Activated CD4-positive, alpha-beta T cell treated with anti-CD3 and anti-CD28 coated beads, Interleukin-10, Interleukin-2, amounts not matched to agents 100 ng/mL and 50 ng/mL, durations not matched to agents 16 hours and 8 hours (primary cell): ENCODE results near the gene ANKRD42.
"Not testable (repeated sequence)": the region's sequence is repeated elsewhere in the genome, so short reads cannot be mapped to it uniquely, and the experiment has no call there.

ENCODE experiments used
- DNase-seq: peaks from one replicate; pipeline ENCODE4 v3.0.0-alpha.2; 2020

Gene ANKRD42

GRCh38 chr11:83174008-83174407 lies 19.5 kb upstream of the ANKRD42 start:
- no peak for DNase-seq

DNA sequence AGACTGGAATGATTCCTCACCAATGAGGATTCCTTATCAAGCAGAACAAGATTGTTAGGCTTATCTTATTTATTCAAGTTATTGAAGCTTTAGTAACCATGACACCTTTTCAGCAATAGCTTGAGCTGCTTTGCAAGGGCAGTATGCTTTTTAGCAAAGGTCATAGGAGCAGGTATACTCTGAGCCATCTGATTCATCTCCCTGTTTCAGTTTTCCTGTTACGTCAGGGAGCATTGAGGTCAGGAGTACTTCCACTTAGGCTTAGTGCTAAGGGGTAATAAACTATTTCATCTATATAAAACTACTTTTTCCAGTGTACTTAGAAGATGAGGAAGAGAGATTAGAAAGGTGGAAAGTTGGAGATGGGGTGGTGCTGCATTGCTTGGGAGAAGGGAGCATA lies 17.7 kb upstream of the ANKRD42 start:
- no peak for DNase-seq

DNA sequence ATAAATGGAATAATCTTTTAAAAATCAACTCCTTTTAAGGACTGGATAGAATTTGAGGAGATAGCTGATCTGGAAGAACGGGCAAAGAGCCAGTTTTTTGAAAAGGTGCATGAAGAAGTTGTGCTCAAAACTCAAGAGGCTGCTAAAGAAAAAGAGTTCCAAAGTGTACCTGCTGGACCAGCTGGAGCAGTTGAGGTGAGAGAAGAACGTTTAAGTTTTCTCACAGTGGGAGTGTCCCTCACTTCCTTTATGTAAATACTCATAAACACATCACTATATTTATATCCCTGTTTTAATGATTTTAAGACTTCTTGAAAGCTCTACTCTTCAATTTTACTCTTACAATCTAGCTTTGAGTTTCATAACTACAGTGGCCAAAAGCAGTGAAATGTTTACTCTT lies 11.7 kb upstream of the ANKRD42 start:
- no peak for DNase-seq

DNA sequence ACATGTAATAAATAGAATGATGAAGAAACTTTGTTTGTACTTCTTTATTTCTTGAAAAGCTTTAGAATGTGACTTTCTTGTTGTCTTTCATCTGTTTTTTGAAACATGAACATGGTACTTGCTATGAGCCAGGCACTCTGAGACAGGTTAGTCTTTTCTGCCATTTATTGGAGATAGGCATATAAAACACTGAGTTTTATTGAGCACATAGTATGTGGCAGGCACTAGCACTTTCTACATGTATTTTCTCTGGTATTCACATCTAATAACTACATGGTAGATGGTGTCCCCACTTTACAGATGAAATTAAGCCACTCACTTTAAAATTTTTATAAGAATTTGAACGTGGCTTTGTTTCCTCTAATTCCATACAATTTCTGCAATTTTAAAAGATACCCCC lies 7.7 kb upstream of the ANKRD42 start:
- DNase-seq = no peak

GRCh38 chr11:83187465-83187864 lies 6.0 kb upstream of the ANKRD42 start:
- no peak for DNase-seq

- DNase-seq = no peak
These were observed 2.0 kb upstream of the ANKRD42 start for GRCh38 chr11:83191491-83191890.

- no peak for DNase-seq
These were observed 1.5 kb upstream of the ANKRD42 start for GRCh38 chr11:83191986-83192385.

GRCh38 chr11:83192606-83193245 lies 786 bp upstream of the ANKRD42 start:
- DNase-seq = no peak

GRCh38 chr11:83194281-83195142 lies 1.0 kb downstream of the ANKRD42 start:
- peak; percentile 68 for DNase-seq

- DNase-seq = no peak
These were observed 1.6 kb downstream of the ANKRD42 start for GRCh38 chr11:83195143-83195466.

GRCh38 chr11:83195649-83196048 lies 2.1 kb downstream of the ANKRD42 start:
- no peak for DNase-seq

- no peak for DNase-seq
These were observed 6.5 kb downstream of the ANKRD42 start for GRCh38 chr11:83200035-83200434.

GRCh38 chr11:83205608-83206185 lies 12.2 kb downstream of the ANKRD42 start:
- no peak for DNase-seq

GRCh38 chr11:83206221-83206620 lies 12.7 kb downstream of the ANKRD42 start:
- DNase-seq = no peak

- DNase-seq = not testable (repeated sequence)
These were observed 13.4 kb downstream of the ANKRD42 start for GRCh38 chr11:83206771-83207382.

- DNase-seq = no peak
These were observed 25.6 kb downstream of the ANKRD42 start for GRCh38 chr11:83219095-83219494.

DNA sequence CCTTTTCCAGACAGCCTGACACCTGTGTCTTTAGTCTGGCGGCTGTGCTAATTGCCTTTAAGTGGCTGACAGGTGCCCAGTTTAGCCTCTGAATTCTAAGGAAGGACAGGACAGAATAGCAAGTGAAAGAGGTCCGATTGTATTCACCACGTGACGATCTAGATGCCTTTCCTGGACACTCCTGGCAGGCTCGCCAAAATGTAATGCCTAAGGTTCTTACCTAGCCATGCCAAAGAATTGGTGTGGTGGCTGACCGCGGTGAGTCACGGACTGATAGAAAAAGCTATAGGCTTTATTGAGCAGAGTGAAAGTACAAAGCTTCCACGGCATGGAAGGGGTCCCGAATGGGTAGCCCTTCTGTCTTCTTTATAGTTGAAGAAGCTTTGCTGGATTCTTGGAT lies 26.7 kb downstream of the ANKRD42 start:
- DNase-seq = no peak

- DNase-seq = no peak
These were observed 28.2 kb downstream of the ANKRD42 start for GRCh38 chr11:83221694-83222093.

- DNase-seq = no peak
These were observed 29.0 kb downstream of the ANKRD42 start for GRCh38 chr11:83222499-83222898.

- DNase-seq = no peak
These were observed 29.9 kb downstream of the ANKRD42 start for GRCh38 chr11:83223457-83223856.

DNA sequence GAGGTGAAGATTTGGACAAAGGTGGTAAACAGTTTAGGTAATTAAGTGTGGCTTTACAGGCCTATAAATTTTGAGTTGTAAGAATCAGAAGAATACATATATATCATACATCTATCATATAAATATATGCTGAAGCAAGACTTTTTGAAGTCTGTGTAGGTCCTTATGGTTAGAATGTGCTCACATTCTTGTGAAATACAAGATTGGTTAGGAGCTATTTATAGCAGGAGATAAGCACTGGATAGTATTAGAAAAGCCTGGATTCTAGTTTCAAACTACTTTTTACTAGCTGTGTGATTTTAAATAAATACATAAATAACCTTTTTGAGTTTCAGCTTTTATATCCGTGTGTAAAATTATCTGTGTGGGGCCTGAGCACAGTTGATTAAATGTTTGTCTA lies 42.3 kb downstream of the ANKRD42 start:
- no peak for DNase-seq

GRCh38 chr11:83238111-83238510 lies 44.6 kb downstream of the ANKRD42 start:
- DNase-seq = no peak

GRCh38 chr11:83241291-83241946 lies 47.9 kb downstream of the ANKRD42 start:
- DNase-seq = peak; percentile 7
